Lower leg skin (tissue), 4 donors: Measurements from ENCODE around the gene FDCSP. TPM values are rescaled to one million over a fixed set of nuclear protein-coding genes. Genes with fewer than 3 reads are reported as not detected.

Experiments used
- DNase-seq, 2 donors: peaks; one replicate each; pipeline ENCODE4 v3.0.0-alpha.2; 2019; ENCODE audit warnings: low spot score in 2 of 2
- H3K4me3 ChIP-seq: fragments of 200-600 bp; sonication (generic); 2 replicates; pipeline ENCODE4 v1.5.1; 2017; ENCODE audit warnings: mild to moderate bottlenecking, low read depth; ENCODE audit not compliant: poor library complexity, severe bottlenecking
- CTCF ChIP-seq, 3 donors: fragments of 450-650 bp; IDR thresholded peaks; one replicate each; pipeline ENCODE4 v1.5.1; 2016; ENCODE audit warnings: antibody characterized with exemption in 3 of 3, mild to moderate bottlenecking in 3 of 3, moderate library complexity in 2 of 3
- POLR2A ChIP-seq, 2 donors: fragments of 450-650 bp; IDR thresholded peaks; one replicate each; pipeline ENCODE4 v1.6.1; 2016 to 2017; ENCODE audit warnings: antibody characterized with exemption in 2 of 2, mild to moderate bottlenecking in 1 of 2, moderate library complexity in 1 of 2
- WGBS, 2 donors: methylation state at CpG; one replicate each; pipeline ENCODE4 v1.1.5; 2018; 5-methylcytosine and 5-hydroxymethylcytosine counted together
- intact Hi-C: fragments of 100-400 bp; cut with DNase I; formaldehyde crosslinking; loops from one replicate; pipeline ENCODE4 v1.15.0; 2023; ENCODE audit warnings: low total_unique reads
- total RNA-seq, 4 donors: library from RNA; depleted of rRNA; stranded (reverse); fragments of >200 nt; gene quantifications; one replicate each; pipeline ENCODE4 v1.1.0, GENCODE V29; 2016

The FDCSP gene
- total RNA-seq, 4 donors from 2014 or later = not detected

GRCh38 chr4:70182517-70183167 is 43.3 kb upstream of the FDCSP start:
- intact Hi-C loops = no loop called here
- 28 to 42% methylated on average over 2 of the region's 2 CpGs for WGBS, 2 donors
- TF ChIP-seq CTCF (IDR thresholded peaks at IDR 0.05) (no peak), POLR2A (IDR thresholded peaks at IDR 0.05) (no peak)
- no peak overlapping the region for H3K4me3 ChIP-seq
- DNase-seq = no peak

GRCh38 chr4:70183168-70183939 is 42.6 kb upstream of the FDCSP start:
- no peak for TF ChIP-seq CTCF (IDR thresholded peaks at IDR 0.05)
- no peak for TF ChIP-seq POLR2A (IDR thresholded peaks at IDR 0.05)
- H3K4me3 ChIP-seq = no peak overlapping the region
- no peak for DNase-seq
- intact Hi-C loops = no loop called here
- WGBS, 2 donors = 58 to 67% methylated on average over 6 of the region's 6 CpGs

- DNase-seq = no peak
- H3K4me3 ChIP-seq = no peak overlapping the region
- intact Hi-C loops = no loop called here
- 84 to 88% methylated on average over 1 of the region's 1 CpG for WGBS, 2 donors
- no peak for TF ChIP-seq POLR2A (IDR thresholded peaks at IDR 0.05)
- TF ChIP-seq CTCF (IDR thresholded peaks at IDR 0.05) = no peak
These were observed 42.0 kb upstream of the FDCSP start for GRCh38 chr4:70183940-70184246.

- intact Hi-C loops = no loop called here
- TF ChIP-seq POLR2A (IDR thresholded peaks at IDR 0.05) = no peak
- no peak for TF ChIP-seq CTCF (IDR thresholded peaks at IDR 0.05)
- DNase-seq = no peak
- WGBS, 2 donors = 60 to 74% methylated on average over 1 of the region's 1 CpG
- no peak overlapping the region for H3K4me3 ChIP-seq
These were observed 38.7 kb upstream of the FDCSP start for GRCh38 chr4:70187216-70187615.

DNA sequence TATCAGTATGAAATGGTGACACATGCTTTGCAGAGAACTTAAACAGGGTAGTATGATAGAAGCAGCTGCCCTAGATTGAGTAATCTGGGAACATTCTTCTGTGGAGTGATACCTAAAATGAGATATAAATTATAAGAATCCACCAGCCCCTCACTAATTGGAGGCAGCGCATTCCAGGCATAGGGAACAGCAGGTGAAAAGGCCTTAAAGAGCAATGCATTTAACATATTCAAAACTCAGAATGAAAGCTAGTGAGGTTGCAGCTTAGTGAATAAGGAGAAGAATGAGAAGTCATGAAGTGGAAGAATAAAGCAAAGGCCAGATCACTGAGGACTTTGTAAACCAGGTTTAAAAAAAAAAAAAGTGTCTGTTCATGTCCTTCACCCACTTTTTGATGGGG is 35.3 kb upstream of the FDCSP start:
- intact Hi-C loops = no loop called here
- WGBS, 2 donors = 93 to 100% methylated on average over 1 of the region's 1 CpG
- no peak for TF ChIP-seq POLR2A (IDR thresholded peaks at IDR 0.05)
- no peak for TF ChIP-seq CTCF (IDR thresholded peaks at IDR 0.05)

More for the DNA sequence above, 35.3 kb upstream of the FDCSP start:
- no peak for DNase-seq
- no peak overlapping the region for H3K4me3 ChIP-seq
